ENCODE results near the gene ACOT12.

Gene ACOT12

DNA sequence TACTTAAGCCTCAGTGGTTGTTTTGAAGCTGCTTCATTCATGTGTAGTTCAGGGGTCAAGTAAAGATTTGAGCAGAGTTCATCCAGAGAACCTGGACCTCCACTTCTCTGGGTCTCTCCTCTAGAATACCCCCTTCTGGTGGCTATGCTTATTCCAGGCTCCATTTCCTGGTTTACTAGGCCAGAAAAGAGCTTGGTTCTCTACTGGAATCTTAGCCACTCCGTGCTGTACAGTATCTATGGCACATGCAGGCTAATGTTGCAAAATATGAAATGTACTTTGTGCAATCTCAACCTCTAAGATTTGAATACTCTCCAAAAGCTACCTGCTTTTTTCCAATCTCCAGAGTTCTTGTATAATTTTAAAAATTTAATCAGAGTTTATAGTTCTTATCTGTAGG, 110.0 kb downstream of the ACOT12 start:
- no peak for DNase-seq
